ENCODE results near the gene DELE1.

- TF ChIP-seq POLR2A (IDR thresholded peaks at IDR 0.05) (no peak), POLR2AphosphoS5 (IDR thresholded peaks at IDR 0.05) (no peak)
- TF ChIP-seq, protein P1, sequence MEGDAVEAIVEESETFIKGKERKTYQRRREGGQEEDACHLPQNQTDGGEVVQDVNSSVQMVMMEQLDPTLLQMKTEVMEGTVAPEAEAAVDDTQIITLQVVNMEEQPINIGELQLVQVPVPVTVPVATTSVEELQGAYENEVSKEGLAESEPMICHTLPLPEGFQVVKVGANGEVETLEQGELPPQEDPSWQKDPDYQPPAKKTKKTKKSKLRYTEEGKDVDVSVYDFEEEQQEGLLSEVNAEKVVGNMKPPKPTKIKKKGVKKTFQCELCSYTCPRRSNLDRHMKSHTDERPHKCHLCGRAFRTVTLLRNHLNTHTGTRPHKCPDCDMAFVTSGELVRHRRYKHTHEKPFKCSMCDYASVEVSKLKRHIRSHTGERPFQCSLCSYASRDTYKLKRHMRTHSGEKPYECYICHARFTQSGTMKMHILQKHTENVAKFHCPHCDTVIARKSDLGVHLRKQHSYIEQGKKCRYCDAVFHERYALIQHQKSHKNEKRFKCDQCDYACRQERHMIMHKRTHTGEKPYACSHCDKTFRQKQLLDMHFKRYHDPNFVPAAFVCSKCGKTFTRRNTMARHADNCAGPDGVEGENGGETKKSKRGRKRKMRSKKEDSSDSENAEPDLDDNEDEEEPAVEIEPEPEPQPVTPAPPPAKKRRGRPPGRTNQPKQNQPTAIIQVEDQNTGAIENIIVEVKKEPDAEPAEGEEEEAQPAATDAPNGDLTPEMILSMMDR (IDR thresholded peaks at IDR 0.05), result no peak
These were observed 20.4 kb downstream of the DELE1 start for GRCh38 chr5:141944076-141944475.

Data from gastroesophageal sphincter (tissue), 3 donors.